HG03095 (cell line): Measurements from ENCODE around the gene AKT1.
"Not testable (repeated sequence)": the region's sequence is repeated elsewhere in the genome, so short reads cannot be mapped to it uniquely, and the experiment has no call there.

ENCODE experiments used
- ATAC-seq: cut with Tn5 transposase; IDR thresholded peaks from one replicate; pipeline ENCODE4 v1.9.1; 2021; ENCODE audit warnings: moderate library complexity; ENCODE audit not compliant: unreplicated experiment

AKT1 gene

DNA sequence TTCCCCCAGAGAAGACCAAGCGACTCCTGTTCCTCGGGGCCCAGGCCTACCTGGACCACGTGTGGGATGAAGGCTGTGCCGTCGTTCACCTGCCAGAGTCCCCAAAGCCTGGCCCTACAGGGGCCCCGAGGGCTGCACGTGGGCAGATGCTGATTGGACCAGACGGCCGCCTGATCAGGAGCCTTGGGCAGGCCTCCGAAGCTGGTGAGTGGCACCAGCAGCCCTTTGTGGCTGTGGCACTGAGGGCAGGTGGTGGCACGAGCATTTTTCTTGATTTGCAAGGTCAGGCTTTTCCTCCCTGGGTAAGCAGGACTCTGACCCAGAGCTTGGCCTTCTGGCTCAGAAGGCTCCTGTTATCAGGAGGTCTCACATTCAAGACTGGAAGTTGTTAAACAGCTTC, 39.9 kb downstream of the AKT1 start:
- ATAC-seq = no peak

DNA sequence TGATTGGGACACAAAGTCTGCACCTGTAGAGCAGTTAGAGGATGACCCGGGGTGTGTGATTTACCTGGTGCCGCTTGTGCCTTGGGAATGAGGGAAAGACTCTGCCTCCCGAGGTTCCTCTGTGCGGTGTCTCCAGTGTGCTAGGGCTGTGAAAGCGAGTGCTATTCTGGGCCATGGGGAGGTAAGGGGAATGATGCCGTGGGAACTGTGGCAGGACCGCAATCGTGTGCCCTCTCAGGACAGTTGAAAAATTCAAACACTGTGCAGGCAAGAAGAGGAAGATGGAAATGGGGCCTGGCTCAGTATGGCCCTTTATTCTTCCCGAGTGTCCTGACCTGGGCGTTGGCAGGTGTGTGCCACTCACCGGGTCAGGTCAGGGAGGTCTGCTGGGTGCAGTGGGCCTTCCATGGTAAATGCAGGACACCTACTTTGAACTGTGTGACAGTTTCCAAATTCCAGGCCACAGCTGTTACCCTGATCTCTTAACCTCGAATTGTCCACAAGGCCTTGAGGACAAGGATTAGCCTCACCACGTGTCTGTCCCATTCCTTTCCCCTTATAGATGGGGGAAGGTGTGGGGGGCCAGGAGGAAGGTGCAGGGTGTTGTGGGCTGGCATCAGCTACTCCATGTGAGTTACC, 41.2 kb downstream of the AKT1 start:
- ATAC-seq = no peak

DNA sequence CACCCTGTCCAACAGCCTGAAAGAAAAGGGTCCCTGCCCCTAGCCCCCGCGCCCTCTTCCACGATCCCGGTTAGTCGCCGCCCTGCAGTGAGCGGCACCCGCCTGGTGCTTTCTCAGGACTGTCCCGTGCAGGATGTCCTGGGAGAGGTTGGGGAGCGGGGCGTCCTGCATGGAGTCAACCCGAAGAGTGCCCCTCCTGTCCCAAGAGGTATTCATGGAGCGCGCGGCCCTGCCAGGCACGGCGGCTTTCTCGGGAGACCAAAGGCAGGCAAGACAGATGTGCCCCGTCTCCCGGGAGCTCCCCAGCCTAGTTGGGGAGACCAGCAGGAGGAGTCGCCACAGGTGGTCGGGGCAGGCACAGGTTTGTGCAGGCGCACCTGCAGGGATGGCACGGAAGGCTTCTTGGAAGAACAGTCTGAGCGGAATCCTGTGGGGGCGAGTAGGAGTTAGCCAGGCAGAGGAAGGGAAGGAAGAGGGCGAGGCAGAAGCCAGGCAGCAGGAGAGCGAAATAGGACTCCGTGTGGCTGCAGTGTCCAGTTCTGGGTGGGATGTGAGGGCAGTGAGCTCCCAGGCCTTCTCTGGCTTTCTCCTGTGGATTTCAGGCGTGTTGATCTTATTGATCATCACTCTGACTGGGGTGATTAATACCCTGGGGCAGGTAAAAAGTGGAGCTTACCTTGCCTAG, 41.9 kb downstream of the AKT1 start:
- no peak for ATAC-seq

GRCh38 chr14:104752735-104753527, 42.6 kb downstream of the AKT1 start, which contains the start of gene SIVA1:
SIVA1 (plus strand) TSS chr14:104753147; CDS start chr14:104753202, 55 bp downstream.
- peak; percentile 86 for ATAC-seq

GRCh38 chr14:104752423-104752734, 43.2 kb downstream of the AKT1 start:
- ATAC-seq = peak; percentile 1

- no peak for ATAC-seq
These were observed 43.8 kb downstream of the AKT1 start for GRCh38 chr14:104751539-104752422.

- ATAC-seq = not testable (repeated sequence)
These were observed 44.8 kb downstream of the AKT1 start for GRCh38 chr14:104750753-104751057.

GRCh38 chr14:104750056-104750752, 45.3 kb downstream of the AKT1 start:
- no peak for ATAC-seq

GRCh38 chr14:104749111-104749649, 46.4 kb downstream of the AKT1 start:
- ATAC-seq = no peak

GRCh38 chr14:104747876-104748275, 47.7 kb downstream of the AKT1 start:
- ATAC-seq = no peak

- ATAC-seq = no peak
These were observed 48.5 kb downstream of the AKT1 start for GRCh38 chr14:104746934-104747481.

DNA sequence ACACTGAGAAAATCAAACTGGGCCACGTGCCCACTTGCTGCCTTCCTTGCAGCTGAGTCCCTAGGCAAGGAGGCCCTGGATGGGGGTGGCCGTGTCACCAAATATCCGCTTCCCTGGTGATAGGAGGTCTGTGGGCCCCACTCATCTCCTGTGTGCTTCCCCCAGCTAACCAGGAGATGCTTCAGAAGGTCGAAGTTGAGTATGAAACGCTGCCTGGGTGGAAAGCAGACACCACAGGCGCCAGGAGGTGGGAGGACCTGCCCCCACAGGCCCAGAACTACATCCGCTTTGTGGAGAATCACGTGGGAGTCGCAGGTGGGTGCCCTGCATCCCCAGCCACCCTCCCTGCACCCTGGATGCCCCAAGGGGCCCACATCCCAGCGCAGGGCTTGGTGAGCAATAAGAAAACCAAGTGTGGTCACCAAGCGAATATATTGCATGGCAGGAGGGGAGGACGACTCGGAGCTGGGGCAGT, 49.4 kb downstream of the AKT1 start:
- ATAC-seq = no peak

DNA sequence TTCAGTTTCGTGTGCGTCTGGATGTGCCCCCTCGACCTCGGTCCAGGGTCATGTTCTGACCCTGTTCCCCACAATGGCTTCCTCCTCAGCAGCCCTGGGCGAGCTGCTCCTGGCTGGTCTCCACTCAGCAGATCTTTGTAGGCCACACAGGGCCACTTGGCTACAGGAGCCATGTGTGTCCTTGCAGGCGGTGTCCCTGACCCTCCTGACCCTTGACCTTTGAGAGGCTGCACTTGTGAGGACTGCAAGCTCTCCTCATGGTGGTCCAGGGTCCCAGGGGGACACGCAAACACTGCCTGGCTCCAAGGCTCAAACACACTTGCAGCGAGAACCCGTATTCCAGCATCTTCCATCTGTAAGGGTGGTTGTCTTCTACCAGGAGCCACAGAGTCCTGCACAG, 50.1 kb downstream of the AKT1 start:
- ATAC-seq = no peak

DNA sequence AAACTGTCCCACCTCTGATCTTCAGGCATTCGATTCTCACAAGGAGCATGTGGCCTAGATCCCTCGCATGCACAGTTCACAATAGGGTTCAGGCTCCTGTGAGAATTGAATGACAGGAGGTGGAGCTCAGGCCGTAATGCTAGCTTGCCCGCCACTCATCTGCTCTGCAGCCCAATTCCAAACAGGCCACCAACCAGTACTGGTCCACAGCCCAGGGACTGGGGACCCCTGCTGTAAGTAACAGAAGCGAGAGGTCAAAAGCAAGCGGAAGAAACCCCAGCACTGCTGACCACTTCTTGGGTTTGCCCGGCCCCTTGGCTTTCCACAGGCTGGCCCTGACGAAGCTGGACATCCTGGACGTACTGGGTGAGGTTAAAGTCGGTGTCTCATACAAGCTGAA, 51.1 kb downstream of the AKT1 start:
- no peak for ATAC-seq

DNA sequence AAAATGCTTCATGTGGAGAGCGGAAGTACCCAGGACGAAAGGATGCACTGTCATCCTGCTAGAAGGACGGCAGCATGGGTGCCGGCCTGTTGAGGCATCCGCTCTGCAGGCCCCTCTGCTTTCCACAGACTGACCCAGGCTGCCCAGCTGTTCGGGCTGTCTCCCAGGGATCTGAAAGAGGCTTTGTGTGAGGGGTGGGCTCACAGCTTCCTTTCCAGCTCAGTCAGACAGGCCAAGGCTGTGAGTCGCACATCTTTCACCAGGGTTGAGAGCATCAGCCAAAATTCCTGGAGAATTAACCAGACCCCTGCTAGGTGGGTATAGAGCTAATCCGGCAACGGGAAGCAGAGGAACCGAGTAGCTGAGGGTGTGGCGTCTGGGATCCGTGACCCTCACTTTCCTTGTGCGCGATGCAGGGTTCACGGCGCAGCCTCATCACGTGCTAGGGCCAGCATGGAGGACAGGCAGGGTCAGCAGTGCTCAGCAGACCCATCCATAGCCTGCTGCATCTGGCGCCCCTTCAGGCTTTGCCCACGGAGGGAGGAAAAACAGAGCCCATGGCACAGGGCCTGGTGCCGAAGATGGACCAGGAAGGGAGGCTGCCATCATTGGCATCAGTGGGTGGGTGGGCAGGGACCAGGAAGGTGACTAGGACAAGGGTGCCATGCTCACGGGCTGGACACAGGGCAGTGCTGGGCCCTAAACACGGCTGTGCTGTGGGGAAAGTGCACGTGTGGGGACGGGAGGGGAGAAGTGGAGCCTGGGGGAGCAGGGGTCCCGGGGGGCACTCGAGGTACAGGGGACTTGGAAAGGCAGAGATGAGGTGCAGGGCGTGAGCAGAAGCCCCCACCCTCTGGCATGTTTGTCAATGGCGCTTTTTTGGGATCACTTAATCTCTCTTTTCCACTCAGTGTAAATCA, 51.8 kb downstream of the AKT1 start:
- no peak for ATAC-seq

GRCh38 chr14:104742586-104743455, 52.7 kb downstream of the AKT1 start:
- ATAC-seq = no peak

- no peak for ATAC-seq
These were observed 53.7 kb downstream of the AKT1 start for GRCh38 chr14:104741803-104742251.
